Fibroblast of lung (primary cell): ENCODE data around the gene CKAP2.
"Not testable (repeated sequence)": the region's sequence is repeated elsewhere in the genome, so short reads cannot be mapped to it uniquely, and the experiment has no call there.

Source experiments
- CTCF ChIP-seq, 2 donors: IDR thresholded peaks in 1 of 2; conservative IDR thresholded peaks in 1 of 2; 1 replicate in 1 of 2; 2 replicates in 1 of 2; pipeline ENCODE4 v1.5.1; 2011 to 2012; ENCODE audit warnings: low read length in 2 of 2, control low read depth in 1 of 2, inconsistent platforms in 1 of 2, low read depth in 1 of 2, mild to moderate bottlenecking in 1 of 2
- EZH2 ChIP-seq: IDR thresholded peaks from 2 replicates; pipeline ENCODE4 v1.5.1; 2012; ENCODE audit warnings: low read length, control low read depth, mild to moderate bottlenecking; ENCODE audit errors: missing control alignments

- TF ChIP-seq CTCF (conservative IDR thresholded peaks at IDR 0.05 in 1 of 2, IDR thresholded peaks at IDR 0.05 in 1 of 2; ENCODE audit: low read depth in 1 of 2, low read length in 2 of 2); EZH2: not testable (repeated sequence)
These were observed 31.8 kb downstream of the CKAP2 start for GRCh38 chr13:52487078-52487477.
